ENCODE data around the gene UBE2I. TPM values are rescaled to one million over a fixed set of nuclear protein-coding genes. Genes with fewer than 3 reads are reported as not detected.

Gene UBE2I
- total RNA-seq, 1 donor = 49.2 TPM

GRCh38 chr16:1261131-1261892 lies 48.1 kb upstream of the UBE2I start:
- H3K9me3 ChIP-seq (ENCODE audit: low read depth, low read length) = no peaks in the 10 kb centered on the region
- no peaks in the 10 kb centered on the region for H3K4me1 ChIP-seq (ENCODE audit: insufficient read depth, low read length)
- no peaks in the 10 kb centered on the region for H3K79me2 ChIP-seq (ENCODE audit: insufficient read depth, low read length)
- peaks cover 4% of the 10 kb centered on the region for H4K20me1 ChIP-seq (ENCODE audit: insufficient read depth, low read length)
- no peak overlapping the region for H3K27ac ChIP-seq (ENCODE audit: low read depth, low read length)
- H2AFZ ChIP-seq (ENCODE audit: low read length) = no peak overlapping the region
- no peak for TF ChIP-seq CTCF (IDR thresholded peaks at IDR 0.05; ENCODE audit: extremely low read depth, low read depth, low read length)
- H3K36me3 ChIP-seq (ENCODE audit: insufficient read depth, low read length) = no peaks in the 10 kb centered on the region
- no peak overlapping the region for H3K4me2 ChIP-seq (ENCODE audit: insufficient read depth, low read length)
- no peak for DNase-seq (ENCODE audit: insufficient read length, low spot score, missing footprints)
- no peak overlapping the region for H3K4me3 ChIP-seq (ENCODE audit: insufficient read depth, low read length)
- H3K27me3 ChIP-seq (ENCODE audit: insufficient read depth, low read length) = peaks cover 29% of the 10 kb centered on the region

- no peaks in the 10 kb centered on the region for H3K9me3 ChIP-seq (ENCODE audit: low read depth, low read length)
- H4K20me1 ChIP-seq (ENCODE audit: insufficient read depth, low read length) = peaks cover 4% of the 10 kb centered on the region
- TF ChIP-seq CTCF (IDR thresholded peaks at IDR 0.05; ENCODE audit: extremely low read depth, low read depth, low read length) = no peak
- no peak overlapping the region for H2AFZ ChIP-seq (ENCODE audit: low read length)
- DNase-seq (ENCODE audit: insufficient read length, low spot score, missing footprints) = no peak
- H3K27me3 ChIP-seq (ENCODE audit: insufficient read depth, low read length) = peaks cover 29% of the 10 kb centered on the region
- no peaks in the 10 kb centered on the region for H3K36me3 ChIP-seq (ENCODE audit: insufficient read depth, low read length)
- H3K4me1 ChIP-seq (ENCODE audit: insufficient read depth, low read length) = no peaks in the 10 kb centered on the region
- H3K4me2 ChIP-seq (ENCODE audit: insufficient read depth, low read length) = no peak overlapping the region
- H3K4me3 ChIP-seq (ENCODE audit: insufficient read depth, low read length) = no peak overlapping the region
- H3K27ac ChIP-seq (ENCODE audit: low read depth, low read length) = no peak overlapping the region
- H3K79me2 ChIP-seq (ENCODE audit: insufficient read depth, low read length) = no peaks in the 10 kb centered on the region
Observed at GRCh38 chr16:1262210-1262845, 47.1 kb upstream of the UBE2I start.

GRCh38 chr16:1262846-1263221 lies 46.6 kb upstream of the UBE2I start:
- H3K79me2 ChIP-seq (ENCODE audit: insufficient read depth, low read length) = no peaks in the 10 kb centered on the region
- no peak for DNase-seq (ENCODE audit: insufficient read length, low spot score, missing footprints)

More at GRCh38 chr16:1262846-1263221, 46.6 kb upstream of the UBE2I start:
- Histone ChIP-seq H3K4me3 (ENCODE audit: insufficient read depth, low read length) (no peak overlapping the region), H3K9me3 (ENCODE audit: low read depth, low read length) (no peaks in the 10 kb centered on the region), H3K36me3 (ENCODE audit: insufficient read depth, low read length) (no peaks in the 10 kb centered on the region), H2AFZ (ENCODE audit: low read length) (no peak overlapping the region), H3K4me2 (ENCODE audit: insufficient read depth, low read length) (no peak overlapping the region), H3K27ac (ENCODE audit: low read depth, low read length) (no peak overlapping the region), H3K4me1 (ENCODE audit: insufficient read depth, low read length) (no peaks in the 10 kb centered on the region), H4K20me1 (ENCODE audit: insufficient read depth, low read length) (peaks cover 4% of the 10 kb centered on the region), H3K27me3 (ENCODE audit: insufficient read depth, low read length) (peaks cover 29% of the 10 kb centered on the region)
- no peak for TF ChIP-seq CTCF (IDR thresholded peaks at IDR 0.05; ENCODE audit: extremely low read depth, low read depth, low read length)
